Subcutaneous preadipocyte (primary cell): ENCODE measurements around the gene NUDT5. TPM values are rescaled to one million over a fixed set of nuclear protein-coding genes. Genes with fewer than 3 reads are reported as not detected.

Experiments used
- small RNA-seq: library from RNA; depleted of rRNA; stranded (forward); fragments of <200 nt; gene quantifications from one replicate; pipeline ENCODE3, GENCODE V24; 2012
- total RNA-seq: library from RNA; depleted of rRNA; stranded (reverse); fragments of >200 nt; gene quantifications from 2 replicates; pipeline ENCODE4 v1.2.3, GENCODE V29; 2012

The NUDT5 gene
- 61.4 and 67.6 TPM in 2 replicates for total RNA-seq

DNA sequence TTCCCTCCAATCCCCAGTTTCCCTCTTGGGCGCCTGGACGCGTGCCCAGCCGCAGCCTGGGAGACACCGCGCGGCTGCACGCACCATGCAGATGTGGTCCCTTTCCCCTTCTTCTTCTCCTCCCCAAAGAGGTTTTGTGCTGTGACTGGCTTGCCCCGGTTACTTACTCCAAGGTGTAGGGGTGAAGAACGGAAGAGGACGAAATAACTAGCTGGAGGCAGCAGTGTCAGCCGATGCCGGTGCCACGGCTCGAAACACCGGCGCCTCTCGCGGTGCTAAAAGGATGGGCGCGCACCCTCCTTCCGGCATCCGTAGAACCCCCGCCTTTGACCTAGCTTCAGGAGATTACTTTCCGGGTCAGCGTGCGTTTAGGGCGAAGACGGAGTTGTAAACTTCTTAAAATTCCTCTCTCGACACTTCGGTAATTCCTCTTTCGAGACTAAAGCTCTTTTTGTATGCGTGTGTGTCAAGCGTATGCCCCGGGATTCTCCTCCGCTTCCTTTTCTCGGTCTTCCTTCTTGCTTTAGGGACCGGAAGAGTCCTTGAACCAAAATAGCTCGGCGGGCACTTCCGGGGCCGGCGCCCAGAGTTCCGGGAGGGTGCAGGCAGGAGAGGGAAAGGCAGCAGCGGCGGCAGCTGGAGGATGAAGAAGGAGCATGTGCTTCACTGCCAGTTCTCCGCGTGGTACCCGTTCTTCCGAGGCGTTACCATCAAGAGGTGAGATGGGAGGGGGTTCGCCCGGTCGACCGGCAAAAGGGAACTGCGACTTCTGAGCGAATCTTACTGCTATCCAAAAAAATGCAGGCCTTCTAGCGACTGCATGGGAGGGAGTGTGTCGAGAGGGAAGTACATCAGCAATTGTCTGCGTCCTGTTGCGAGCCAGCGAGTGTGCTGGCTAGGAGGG is at the start of gene NUDT5, which contains the start of gene CDC123:
NUDT5 (minus strand) TSS at position 289 of the 904 bp plus-strand sequence. CDS start 9,600 bp downstream, outside the sequence.
CDC123 (plus strand) TSS at position 586 of the 904 bp plus-strand sequence; CDS start at position 644, 58 bp downstream.

DNA sequence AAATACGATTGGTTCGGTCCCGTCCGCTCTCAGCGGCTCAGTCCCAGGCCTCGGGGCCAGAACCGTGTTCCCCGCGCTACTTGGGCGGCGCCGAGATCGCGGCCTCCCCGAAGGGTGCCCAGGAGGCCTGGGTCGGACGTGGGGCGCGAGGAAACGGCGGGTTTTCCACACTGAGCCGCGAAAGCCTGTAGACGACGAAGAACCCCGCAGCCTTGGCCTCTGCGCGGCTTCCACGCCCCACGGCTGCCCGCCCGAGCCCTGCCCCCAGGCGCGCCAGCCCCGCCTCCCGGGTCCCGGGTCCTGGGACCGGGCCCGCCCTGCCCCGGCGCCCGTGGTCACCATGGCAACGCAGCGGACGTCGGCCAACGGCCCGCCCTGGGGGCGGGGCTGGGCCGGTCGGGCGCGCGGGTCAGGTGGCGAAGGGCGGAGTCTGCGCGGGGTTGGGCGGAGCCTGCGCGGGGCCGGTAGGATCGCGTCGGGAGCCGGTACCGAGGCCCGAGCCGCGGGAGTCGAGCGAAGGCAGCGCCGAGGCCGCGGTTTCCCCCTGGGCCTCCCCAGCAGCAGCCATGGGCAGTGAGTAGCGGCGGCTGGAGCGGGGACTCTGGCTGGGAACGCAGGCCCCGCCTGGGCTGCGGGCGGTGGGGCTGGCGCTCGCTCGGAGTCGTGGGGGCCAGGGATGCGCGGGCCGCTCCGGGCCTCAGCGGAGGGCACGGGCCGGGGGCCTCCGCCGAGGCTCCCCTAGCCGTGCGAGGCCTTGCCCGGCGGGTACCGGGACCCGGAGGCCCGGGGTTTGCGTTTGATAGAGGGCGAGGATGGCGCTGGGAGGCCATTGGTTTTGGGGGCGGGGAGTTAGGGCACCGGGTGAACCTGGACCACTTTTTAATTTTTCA is 66.2 kb downstream of the NUDT5 start, which contains the start of gene SEC61A2:
SEC61A2 (plus strand) TSS at position 456 of the 890 bp plus-strand sequence; CDS start at position 567, 111 bp downstream.

Small RNAs within 50 kb of the gene (small RNA-seq; reads per million reads assigned to genes)
- gene MIR548AK: not detected
- not detected for gene RNU6-88P

Other genes with a start within 250 kb of the NUDT5 start
- gene UPF2, start 153.1 kb downstream of the NUDT5 start, total RNA-seq: 11.4 and 16.6 TPM in 2 replicates
- 18.0 and 20.1 TPM in 2 replicates for gene DHTKD1, start 126.9 kb downstream of the NUDT5 start, total RNA-seq
- gene SEC61A2, start 66.2 kb downstream of the NUDT5 start, total RNA-seq: 10.9 and 11.0 TPM in 2 replicates
- gene CDC123, start 297 bp upstream of the NUDT5 start, total RNA-seq: 145 and 156 TPM in 2 replicates
- gene CAMK1D, start 153.7 kb upstream of the NUDT5 start, total RNA-seq: 2.3 and 3.7 TPM in 2 replicates